HepG2 (cell line): ENCODE measurements around the gene TSPAN8. TPM values are rescaled to one million over a fixed set of nuclear protein-coding genes. Genes with fewer than 3 reads are reported as not detected.

Source experiments
- ARNT ChIP-seq: fragments of 450-650 bp; IDR thresholded peaks from 2 replicates; pipeline ENCODE4 v1.6.1; 2017
- BRD4 ChIP-seq: sonication (generic); formaldehyde crosslinking; IDR thresholded peaks from 2 replicates; pipeline ENCODE4 v1.4.0; 2020; ENCODE audit warnings: missing genetic modification reagents
- CREB1 ChIP-seq, 2 experiments: fragments of 450-650 bp in 1 of 2; IDR thresholded peaks; 2 replicates each; pipeline ENCODE4 v1.6.1; 2016 to 2017; ENCODE audit warnings: control low read depth in 1 of 2, mild to moderate bottlenecking in 1 of 2, missing compliant biosample characterization in 1 of 2, missing genetic modification characterization in 1 of 2
- ELF3 ChIP-seq: IDR thresholded peaks from 2 replicates; pipeline ENCODE4 v1.6.1; 2016; ENCODE audit warnings: missing genetic modification reagents, missing compliant biosample characterization
- HMG20A ChIP-seq: IDR thresholded peaks from 2 replicates; pipeline ENCODE4 v1.6.1; 2016; ENCODE audit warnings: borderline replicate concordance
- HNF4G ChIP-seq, 2 experiments: sonication (generic) in 1 of 2; formaldehyde crosslinking in 1 of 2; IDR thresholded peaks; 2 replicates each; pipeline versions ENCODE4 v1.4.0 to v1.6.1; 2011 to 2020; ENCODE audit warnings: borderline replicate concordance in 2 of 2, low read depth in 2 of 2, mild to moderate bottlenecking in 2 of 2, low read length in 1 of 2, missing genetic modification reagents in 1 of 2, moderate library complexity in 1 of 2
- MED13 ChIP-seq: sonication (generic); formaldehyde crosslinking; IDR thresholded peaks from 2 replicates; pipeline ENCODE4 v1.5.0; 2020; ENCODE audit warnings: missing genetic modification reagents
- NFIC ChIP-seq: IDR thresholded peaks from 2 replicates; pipeline ENCODE4 v1.6.1; 2012; ENCODE audit warnings: mild to moderate bottlenecking, low read length, inconsistent platforms
- NFRKB ChIP-seq: fragments of 450-650 bp; IDR thresholded peaks from 2 replicates; pipeline ENCODE4 v1.6.1; 2017
- NR1H2 ChIP-seq: sonication (generic); formaldehyde crosslinking; IDR thresholded peaks from 2 replicates; pipeline ENCODE4 v1.8.1; 2022; ENCODE audit warnings: low read depth, missing genetic modification reagents, borderline replicate concordance
- NR2F1 ChIP-seq, 2 experiments: fragments of 450-650 bp in 1 of 2; formaldehyde crosslinking in 1 of 2; IDR thresholded peaks; 2 replicates each; pipeline versions ENCODE4 v1.5.0 to v1.6.1; 2016 to 2020; ENCODE audit warnings: mild to moderate bottlenecking in 1 of 2, missing compliant biosample characterization in 1 of 2, missing genetic modification reagents in 1 of 2, moderate library complexity in 1 of 2
- PPARG ChIP-seq: conservative IDR thresholded peaks from 2 replicates; pipeline ENCODE4 v1.6.1; 2016; ENCODE audit warnings: missing biosample characterization, missing genetic modification reagents
- RBAK ChIP-seq: sonication (generic); formaldehyde crosslinking; IDR thresholded peaks from 2 replicates; pipeline ENCODE4 v1.5.1; 2020; ENCODE audit warnings: mild to moderate bottlenecking, missing genetic modification reagents
- TAF1 ChIP-seq: sonication (generic); formaldehyde crosslinking; IDR thresholded peaks from 2 replicates; pipeline ENCODE4 v1.4.0; 2020; ENCODE audit warnings: missing genetic modification reagents
- U2AF1 ChIP-seq: fragments of 200-400 bp; formaldehyde crosslinking; optimal IDR thresholded peaks from 2 replicates; pipeline ENCODE3; 2017; ENCODE audit warnings: mild to moderate bottlenecking, low read depth, low read length
- ZNF292 ChIP-seq: sonication (generic); formaldehyde crosslinking; IDR thresholded peaks from 2 replicates; pipeline ENCODE4 v1.8.1; 2022; ENCODE audit warnings: mild to moderate bottlenecking, low read depth, missing genetic modification reagents, borderline replicate concordance
- ZNF550 ChIP-seq: sonication (generic); formaldehyde crosslinking; IDR thresholded peaks from 2 replicates; pipeline ENCODE4 v1.4.0; 2020; ENCODE audit warnings: mild to moderate bottlenecking, missing genetic modification reagents, borderline replicate concordance
- ZNF557 ChIP-seq: sonication (generic); formaldehyde crosslinking; IDR thresholded peaks from 2 replicates; pipeline ENCODE4 v1.4.0; 2020; ENCODE audit warnings: missing genetic modification reagents
- ZNF768 ChIP-seq: sonication (generic); formaldehyde crosslinking; IDR thresholded peaks from 2 replicates; pipeline ENCODE4 v1.4.0; 2020; ENCODE audit warnings: missing genetic modification reagents
- polyA plus RNA-seq, 8 experiments: library from polyadenylated mRNA; depleted of rRNA in 3 of 8; stranded (reverse) in 7 of 8; unstranded in 1 of 8; fragments of >200 nt; fragmentation: Illumina TruSeq in 4 of 8; extraction: Trizol in 4 of 8; gene quantifications; 2 replicates each; pipeline versions ENCODE4 v1.2.1 to v1.2.3, GENCODE V29; 2011 to 2016; ENCODE audit warnings: low read depth in 4 of 8, missing spikeins in 1 of 8, mixed read lengths in 1 of 8; ENCODE audit not compliant: insufficient read depth in 1 of 8
- total RNA-seq, 5 experiments: library from RNA; depleted of rRNA; stranded (reverse); fragments of >200 nt; fragmentation: Illumina TruSeq; extraction: Trizol; gene quantifications; 2 replicates each; pipeline ENCODE4 v1.2.3, GENCODE V29; 2016; ENCODE audit warnings: low read depth in 1 of 5
- TF ChIP-seq, protein P1 (sequence below): sonication (generic); formaldehyde crosslinking; IDR thresholded peaks from 2 replicates; pipeline ENCODE4 v1.4.0; 2020; ENCODE audit warnings: mild to moderate bottlenecking, missing genetic modification reagents, borderline replicate concordance
- TF ChIP-seq, protein P2 (sequence below): sonication (generic); formaldehyde crosslinking; IDR thresholded peaks from 2 replicates; pipeline ENCODE4 v1.8.1; 2023; ENCODE audit warnings: mild to moderate bottlenecking, missing genetic modification reagents
- TF ChIP-seq, protein P3 (sequence below): sonication (generic); formaldehyde crosslinking; IDR thresholded peaks from 2 replicates; pipeline ENCODE4 v1.4.0; 2020; ENCODE audit warnings: mild to moderate bottlenecking, missing genetic modification reagents
- TF ChIP-seq, protein P4 (sequence below): IDR thresholded peaks from 2 replicates; pipeline ENCODE4 v1.6.1; 2016; ENCODE audit warnings: mild to moderate bottlenecking

The TSPAN8 gene
- total and polyA plus RNA-seq, 2 of the 13 experiments (the other 11 are each of a cell fraction or from before 2014, with no cell fraction given) = 3.4 to 3.9 TPM

DNA sequence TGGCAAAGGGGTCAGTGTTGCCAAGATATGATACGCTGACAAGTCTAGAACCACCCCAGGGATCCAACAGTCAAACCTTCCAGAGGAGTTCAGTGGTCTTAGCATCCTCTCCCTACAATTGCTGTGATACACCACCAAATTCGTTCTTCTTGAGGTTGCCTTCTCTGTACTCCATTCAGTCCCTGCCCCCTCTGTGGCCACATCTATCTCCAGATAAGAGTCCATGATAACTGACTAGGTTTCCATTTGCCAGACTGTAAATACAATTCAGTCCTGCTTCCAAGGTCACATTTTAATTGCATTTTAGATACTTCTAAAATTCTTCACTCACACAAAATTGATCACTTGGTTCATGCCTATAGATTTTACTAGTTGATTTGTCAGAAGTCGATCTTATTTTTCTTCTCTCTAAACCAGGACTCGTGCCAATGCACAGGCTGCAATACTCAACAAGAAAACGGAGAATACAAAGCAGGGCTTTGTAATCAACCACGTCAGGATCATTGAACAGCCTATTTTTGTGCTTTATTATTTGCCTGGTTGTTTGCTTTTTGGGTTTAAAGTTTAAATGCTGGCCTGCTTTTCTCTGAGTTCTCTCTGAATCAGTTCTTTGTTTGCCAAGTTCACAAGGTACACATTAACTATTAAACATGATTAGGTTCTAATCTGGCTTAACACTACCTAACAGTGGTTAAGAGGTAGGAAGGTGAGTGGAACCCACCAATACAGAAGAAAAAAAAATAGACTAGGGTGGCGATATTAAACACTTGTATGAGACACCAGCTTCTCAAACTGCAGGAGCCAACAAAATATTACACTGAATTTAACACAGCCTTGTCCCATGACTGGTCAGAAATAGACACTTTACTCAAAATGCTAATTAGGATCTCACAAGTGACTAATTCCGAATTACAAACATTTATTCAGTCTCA is 5.3 kb upstream of the TSPAN8 start (continued):
- TF ChIP-seq, protein P1, sequence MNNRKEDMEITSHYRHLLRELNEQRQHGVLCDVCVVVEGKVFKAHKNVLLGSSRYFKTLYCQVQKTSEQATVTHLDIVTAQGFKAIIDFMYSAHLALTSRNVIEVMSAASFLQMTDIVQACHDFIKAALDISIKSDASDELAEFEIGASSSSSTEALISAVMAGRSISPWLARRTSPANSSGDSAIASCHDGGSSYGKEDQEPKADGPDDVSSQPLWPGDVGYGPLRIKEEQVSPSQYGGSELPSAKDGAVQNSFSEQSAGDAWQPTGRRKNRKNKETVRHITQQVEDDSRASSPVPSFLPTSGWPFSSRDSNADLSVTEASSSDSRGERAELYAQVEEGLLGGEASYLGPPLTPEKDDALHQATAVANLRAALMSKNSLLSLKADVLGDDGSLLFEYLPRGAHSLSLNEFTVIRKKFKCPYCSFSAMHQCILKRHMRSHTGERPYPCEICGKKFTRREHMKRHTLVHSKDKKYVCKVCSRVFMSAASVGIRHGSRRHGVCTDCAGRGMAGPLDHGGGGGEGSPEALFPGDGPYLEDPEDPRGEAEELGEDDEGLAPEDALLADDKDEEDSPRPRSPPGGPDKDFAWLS (CRISPR knock-in tag) = no peak
- TF ChIP-seq NFIC (peak; percentile 95), HMG20A (CRISPR knock-in tag) (peak; percentile 87; the same call in 1 of the 2 replicates), ZNF557 (peak; percentile 37; the same call in 1 of the 2 replicates), NR2F1 (CRISPR knock-in tag; IDR thresholded peaks at IDR 0.05) (peak in 1 of 2 experiments; percentile 47; a peak in 1 of 4 replicates), NFRKB (no peak), MED13 (CRISPR knock-in tag) (no peak), ZNF550 (CRISPR knock-in tag) (no peak), BRD4 (CRISPR knock-in tag) (peak; percentile 70), ZNF292 (CRISPR knock-in tag) (peak; percentile 38; the same call in 1 of the 2 replicates), CREB1 (IDR thresholded peaks at IDR 0.05) (peak; percentile 53; the same call in 1 of the 2 replicates), CREB1 (CRISPR knock-in tag; IDR thresholded peaks at IDR 0.05) (peak; percentile 82), TAF1 (CRISPR knock-in tag) (no peak), NR1H2 (CRISPR knock-in tag) (no peak), ELF3 (peak; percentile 28; the same call in 1 of the 2 replicates), U2AF1 (no peak), ZNF768 (CRISPR knock-in tag) (no peak), HNF4G (IDR thresholded peaks at IDR 0.05; ENCODE audit: borderline replicate concordance, low read depth, low read length) (peak; percentile 72; the same call in 1 of the 2 replicates), HNF4G (CRISPR knock-in tag; IDR thresholded peaks at IDR 0.05; ENCODE audit: borderline replicate concordance, low read depth) (no peak), RBAK (CRISPR knock-in tag) (no peak), PPARG (CRISPR knock-in tag) (peak; percentile 69; the same call in 1 of the 2 replicates), ARNT (no peak)
- TF ChIP-seq, protein P2, sequence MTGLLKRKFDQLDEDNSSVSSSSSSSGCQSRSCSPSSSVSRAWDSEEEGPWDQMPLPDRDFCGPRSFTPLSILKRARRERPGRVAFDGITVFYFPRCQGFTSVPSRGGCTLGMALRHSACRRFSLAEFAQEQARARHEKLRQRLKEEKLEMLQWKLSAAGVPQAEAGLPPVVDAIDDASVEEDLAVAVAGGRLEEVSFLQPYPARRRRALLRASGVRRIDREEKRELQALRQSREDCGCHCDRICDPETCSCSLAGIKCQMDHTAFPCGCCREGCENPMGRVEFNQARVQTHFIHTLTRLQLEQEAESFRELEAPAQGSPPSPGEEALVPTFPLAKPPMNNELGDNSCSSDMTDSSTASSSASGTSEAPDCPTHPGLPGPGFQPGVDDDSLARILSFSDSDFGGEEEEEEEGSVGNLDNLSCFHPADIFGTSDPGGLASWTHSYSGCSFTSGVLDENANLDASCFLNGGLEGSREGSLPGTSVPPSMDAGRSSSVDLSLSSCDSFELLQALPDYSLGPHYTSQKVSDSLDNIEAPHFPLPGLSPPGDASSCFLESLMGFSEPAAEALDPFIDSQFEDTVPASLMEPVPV (CRISPR knock-in tag) = no peak
- TF ChIP-seq, protein P3, sequence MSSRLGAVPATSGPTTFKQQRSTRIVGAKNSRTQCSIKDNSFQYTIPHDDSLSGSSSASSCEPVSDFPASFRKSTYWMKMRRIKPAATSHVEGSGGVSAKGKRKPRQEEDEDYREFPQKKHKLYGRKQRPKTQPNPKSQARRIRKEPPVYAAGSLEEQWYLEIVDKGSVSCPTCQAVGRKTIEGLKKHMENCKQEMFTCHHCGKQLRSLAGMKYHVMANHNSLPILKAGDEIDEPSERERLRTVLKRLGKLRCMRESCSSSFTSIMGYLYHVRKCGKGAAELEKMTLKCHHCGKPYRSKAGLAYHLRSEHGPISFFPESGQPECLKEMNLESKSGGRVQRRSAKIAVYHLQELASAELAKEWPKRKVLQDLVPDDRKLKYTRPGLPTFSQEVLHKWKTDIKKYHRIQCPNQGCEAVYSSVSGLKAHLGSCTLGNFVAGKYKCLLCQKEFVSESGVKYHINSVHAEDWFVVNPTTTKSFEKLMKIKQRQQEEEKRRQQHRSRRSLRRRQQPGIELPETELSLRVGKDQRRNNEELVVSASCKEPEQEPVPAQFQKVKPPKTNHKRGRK (CRISPR knock-in tag) = no peak
- TF ChIP-seq, protein P4, sequence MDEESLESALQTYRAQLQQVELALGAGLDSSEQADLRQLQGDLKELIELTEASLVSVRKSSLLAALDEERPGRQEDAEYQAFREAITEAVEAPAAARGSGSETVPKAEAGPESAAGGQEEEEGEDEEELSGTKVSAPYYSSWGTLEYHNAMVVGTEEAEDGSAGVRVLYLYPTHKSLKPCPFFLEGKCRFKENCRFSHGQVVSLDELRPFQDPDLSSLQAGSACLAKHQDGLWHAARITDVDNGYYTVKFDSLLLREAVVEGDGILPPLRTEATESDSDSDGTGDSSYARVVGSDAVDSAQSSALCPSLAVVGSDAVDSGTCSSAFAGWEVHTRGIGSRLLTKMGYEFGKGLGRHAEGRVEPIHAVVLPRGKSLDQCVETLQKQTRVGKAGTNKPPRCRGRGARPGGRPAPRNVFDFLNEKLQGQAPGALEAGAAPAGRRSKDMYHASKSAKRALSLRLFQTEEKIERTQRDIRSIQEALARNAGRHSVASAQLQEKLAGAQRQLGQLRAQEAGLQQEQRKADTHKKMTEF (CRISPR knock-in tag) = peak; percentile 81
